H1 (cell line): ENCODE results near the gene TAS1R3. TPM values are rescaled to one million over a fixed set of nuclear protein-coding genes. Genes with fewer than 3 reads are reported as not detected.

ENCODE experiments used
- CTCF ChIA-PET: fragments of 300-600 bp; sonication (Branson Sonifier 250); formaldehyde crosslinking; loops from one replicate; lab custom pipeline; 2021; ENCODE audit not compliant: partially characterized antibody; lab: Charles Lee
- POLR2A ChIA-PET: fragments of 300-600 bp; sonication (Branson Sonifier 250); formaldehyde crosslinking; loops from one replicate; lab custom pipeline; 2021; ENCODE audit warnings: inconsistent platforms; ENCODE audit not compliant: partially characterized antibody; lab: Charles Lee
- DNase-seq, 2 experiments: peaks; one replicate each; pipeline versions ENCODE4 v3.0.0 to v3.0.0-alpha.2; 2010 to 2022; ENCODE audit warnings: low spot score in 2 of 2, low read depth in 1 of 2, mixed read lengths in 1 of 2
- FAIRE-seq: peaks from 2 replicates; lab custom pipeline; 2011; peaks lifted over from hg19 to GRCh38; lab: Jason Lieb, UNC
- H2AFZ ChIP-seq: 2 replicates; pipeline ENCODE4 v1.8.1; 2012; ENCODE audit warnings: low read length, inconsistent platforms
- H2AK5ac ChIP-seq: 2 replicates; pipeline ENCODE4 v1.6.1; 2013; ENCODE audit warnings: low read depth, low read length
- H2BK120ac ChIP-seq: replicated peaks from 2 replicates; pipeline ENCODE3; 2013; ENCODE audit warnings: low read depth, low read length, inconsistent platforms
- H2BK12ac ChIP-seq: 2 replicates; pipeline ENCODE4 v1.6.1; 2013; ENCODE audit warnings: low read depth, low read length
- H2BK15ac ChIP-seq: 2 replicates; pipeline ENCODE4 v1.6.1; 2013; ENCODE audit warnings: low read length
- H2BK20ac ChIP-seq: 2 replicates; pipeline ENCODE4 v1.6.1; 2013; ENCODE audit warnings: low read length
- H2BK5ac ChIP-seq: 2 replicates; pipeline ENCODE4 v1.6.1; 2013; ENCODE audit warnings: low read depth, low read length
- H3K14ac ChIP-seq: 2 replicates; pipeline ENCODE4 v1.6.1; 2013; ENCODE audit warnings: inconsistent platforms; ENCODE audit not compliant: insufficient read length
- H3K18ac ChIP-seq: 2 replicates; pipeline ENCODE4 v1.6.1; 2013; ENCODE audit warnings: low read length; ENCODE audit errors: extremely low read depth
- H3K23ac ChIP-seq: 2 replicates; pipeline ENCODE4 v1.6.1; 2013; ENCODE audit warnings: inconsistent platforms; ENCODE audit not compliant: insufficient read length
- H3K23me2 ChIP-seq: 2 replicates; pipeline ENCODE4 v1.6.1; 2013; ENCODE audit warnings: low read depth, low read length
- H3K27ac ChIP-seq: 2 replicates; pipeline ENCODE4 v1.6.1; 2011; ENCODE audit warnings: low read depth, low read length, inconsistent platforms
- H3K27me3 ChIP-seq, 4 experiments: replicated peaks in 1 of 4; 1 replicate in 1 of 4; 2 replicates in 3 of 4; pipeline versions ENCODE4 v1.6.1 to v1.8.1; 2011 to 2013; ENCODE audit warnings: low read length in 3 of 4, mild to moderate bottlenecking in 3 of 4, inconsistent platforms in 2 of 4, mixed read lengths in 2 of 4, moderate library complexity in 1 of 4; ENCODE audit not compliant: control insufficient read depth in 3 of 4, insufficient read depth in 3 of 4; ENCODE audit errors: extremely low read depth in 1 of 4
- H3K36me3 ChIP-seq, 4 experiments: 2 replicates each; pipeline versions ENCODE4 v1.6.1 to v1.8.1; 2011 to 2013; ENCODE audit warnings: mild to moderate bottlenecking in 4 of 4, low read length in 3 of 4, moderate library complexity in 2 of 4, control low read depth in 1 of 4, inconsistent platforms in 1 of 4; ENCODE audit not compliant: insufficient read depth in 4 of 4, control insufficient read depth in 2 of 4
- H3K4ac ChIP-seq: replicated peaks from 2 replicates; pipeline ENCODE3; 2013; ENCODE audit warnings: low read length, low read depth, mixed read lengths, inconsistent platforms; ENCODE audit not compliant: insufficient read length
- H3K4me1 ChIP-seq, 4 experiments: replicated peaks in 1 of 4; 1 replicate in 1 of 4; 2 replicates in 3 of 4; pipeline versions ENCODE4 v1.6.1 to v1.8.1; 2011 to 2013; ENCODE audit warnings: low read length in 3 of 4, inconsistent platforms in 2 of 4, mixed read lengths in 1 of 4; ENCODE audit not compliant: insufficient read depth in 4 of 4, control insufficient read depth in 3 of 4
- H3K4me2 ChIP-seq, 2 experiments: 2 replicates each; pipeline versions ENCODE4 v1.6.1 to v1.8.1; 2011 to 2013; ENCODE audit warnings: low read depth in 2 of 2, low read length in 2 of 2, control low read depth in 1 of 2, inconsistent platforms in 1 of 2, mild to moderate bottlenecking in 1 of 2; ENCODE audit not compliant: insufficient read depth in 1 of 2
- H3K4me3 ChIP-seq, 4 experiments: fragments of 200-600, 300-600 bp in 1 of 4; sonication (generic), shearing (Covaris generic), sonication (Bioruptor Twin) in 1 of 4; 2 replicates each; pipeline versions ENCODE4 v1.5.1 to v1.8.1; 2011 to 2016; ENCODE audit warnings: low read length in 4 of 4, low read depth in 3 of 4, control low read depth in 2 of 4, inconsistent platforms in 2 of 4, mild to moderate bottlenecking in 2 of 4, mixed read lengths in 1 of 4, moderate library complexity in 1 of 4; ENCODE audit not compliant: insufficient read depth in 2 of 4; ENCODE audit errors: extremely low read depth in 1 of 4
- H3K56ac ChIP-seq: replicated peaks from 2 replicates; pipeline ENCODE3; 2013; ENCODE audit warnings: low read depth, mild to moderate bottlenecking, mixed read lengths, low read length, inconsistent platforms; ENCODE audit not compliant: insufficient read length
- H3K79me1 ChIP-seq: 2 replicates; pipeline ENCODE4 v1.6.1; 2013; ENCODE audit warnings: low read depth, low read length, control low read depth
- H3K79me2 ChIP-seq, 2 experiments: 2 replicates each; pipeline versions ENCODE4 v1.6.1 to v1.8.1; 2012 to 2013; ENCODE audit warnings: low read length in 2 of 2, mild to moderate bottlenecking in 2 of 2, inconsistent platforms in 1 of 2; ENCODE audit not compliant: insufficient read depth in 2 of 2, control insufficient read depth in 1 of 2
- H3K9ac ChIP-seq, 4 experiments: replicated peaks in 1 of 4; 1 replicate in 1 of 4; 2 replicates in 3 of 4; pipeline versions ENCODE4 v1.6.1 to v1.8.1; 2011 to 2013; ENCODE audit warnings: low read depth in 3 of 4, low read length in 3 of 4, control low read depth in 2 of 4, mild to moderate bottlenecking in 2 of 4, moderate library complexity in 2 of 4, inconsistent platforms in 1 of 4; ENCODE audit errors: extremely low read depth in 1 of 4
- H3K9me3 ChIP-seq, 2 experiments: 2 replicates each; pipeline versions ENCODE4 v1.6.1 to v1.8.1; 2012 to 2013; ENCODE audit warnings: mild to moderate bottlenecking in 2 of 2, moderate library complexity in 2 of 2, control low read depth in 1 of 2, inconsistent platforms in 1 of 2, low read depth in 1 of 2, low read length in 1 of 2, mixed read lengths in 1 of 2; ENCODE audit not compliant: insufficient read depth in 2 of 2
- H4K20me1 ChIP-seq, 2 experiments: replicated peaks in 1 of 2; 2 replicates each; pipeline versions ENCODE3 to v1.8.1; 2011 to 2013; ENCODE audit warnings: inconsistent platforms in 2 of 2, low read length in 2 of 2, mild to moderate bottlenecking in 1 of 2; ENCODE audit not compliant: insufficient read depth in 2 of 2, control insufficient read depth in 1 of 2
- H4K5ac ChIP-seq: 2 replicates; pipeline ENCODE4 v1.6.1; 2013; ENCODE audit warnings: low read length, low read depth, mixed read lengths, inconsistent platforms; ENCODE audit not compliant: insufficient read length
- H4K8ac ChIP-seq: 2 replicates; pipeline ENCODE4 v1.8.0; 2013; ENCODE audit warnings: mild to moderate bottlenecking, moderate library complexity, low read length, inconsistent platforms; ENCODE audit not compliant: insufficient read depth; ENCODE audit errors: extremely low read depth
- H4K91ac ChIP-seq: replicated peaks from 2 replicates; pipeline ENCODE3; 2013; ENCODE audit warnings: low read length, mixed read lengths, inconsistent platforms; ENCODE audit not compliant: insufficient read length
- CBX5 ChIP-seq: fragments of 300-800, 300-1000 bp; sonication (generic); IDR thresholded peaks from 2 replicates; pipeline ENCODE4 v1.7.1; 2016; ENCODE audit warnings: antibody characterized with exemption, low read length, low read depth
- CHD2 ChIP-seq: IDR thresholded peaks from 2 replicates; pipeline ENCODE4 v1.6.1; 2012; ENCODE audit warnings: low read length, improper control_type of control experiment
- E2F6 ChIP-seq: IDR thresholded peaks from 2 replicates; pipeline ENCODE4 v1.6.1; 2012; ENCODE audit warnings: inconsistent platforms
- FOSL1 ChIP-seq: IDR thresholded peaks from 2 replicates; pipeline ENCODE4 v1.6.1; 2011; ENCODE audit warnings: mild to moderate bottlenecking, low read depth, low read length, moderate library complexity; ENCODE audit not compliant: insufficient read depth
- JUN ChIP-seq: IDR thresholded peaks from 2 replicates; pipeline ENCODE4 v1.6.1; 2011; ENCODE audit warnings: low read depth, mild to moderate bottlenecking, improper control_type of control experiment, low read length
- KDM1A ChIP-seq: fragments of 200-600, 300-600 bp; sonication (generic); IDR thresholded peaks from 2 replicates; pipeline ENCODE4 v1.7.1; 2016; ENCODE audit warnings: mild to moderate bottlenecking, low read length, borderline replicate concordance
- SUZ12 ChIP-seq: fragments of 200-600 bp; sonication (generic); IDR thresholded peaks from 2 replicates; pipeline ENCODE4 v1.6.1; 2012; ENCODE audit warnings: mild to moderate bottlenecking, inconsistent platforms, low read length, moderate library complexity, mixed read lengths
- TAF1 ChIP-seq: IDR thresholded peaks from 2 replicates; pipeline ENCODE4 v1.6.1; 2011; ENCODE audit warnings: mild to moderate bottlenecking, low read depth, low read length
- YY1 ChIP-seq: IDR thresholded peaks from 2 replicates; pipeline ENCODE4 v1.6.1; 2011; ENCODE audit warnings: low read depth, mild to moderate bottlenecking, low read length
- ZNF274 ChIP-seq: IDR thresholded peaks from 2 replicates; pipeline ENCODE4 v1.7.0; 2012; ENCODE audit warnings: low read length, borderline replicate concordance; ENCODE audit errors: extremely low read depth
- WGBS, 2 experiments: shearing (Covaris generic) in 1 of 2; methylation state at CpG; one replicate each; pipeline versions ENCODE4 v1.1.6 to v1.1.7; 2013 to 2015; ENCODE audit warnings: low lambda C conversion rate in 2 of 2, mixed read lengths in 2 of 2, inconsistent platforms in 1 of 2, low coverage in 1 of 2, missing lambda C conversion rate in 1 of 2; ENCODE audit not compliant: insufficient replicate concordance in 2 of 2, insufficient coverage in 1 of 2, insufficient read length in 1 of 2; ENCODE audit errors: extremely low coverage in 1 of 2, missing lambda C conversion rate in 1 of 2; 5-methylcytosine and 5-hydroxymethylcytosine counted together
- polyA plus RNA-seq, 7 experiments: library from polyadenylated mRNA; depleted of rRNA in 3 of 7; stranded (reverse) in 5 of 7; unstranded in 2 of 7; fragments of >200 nt in 5 of 7; fragments of 200-250 nt in 2 of 7; gene quantifications; 1 replicate in 5 of 7; 2 replicates in 1 of 7; 4 replicates in 1 of 7; pipeline versions ENCODE4 v1.2.1 to v1.2.3, GENCODE V29; 2011 to 2013; ENCODE audit warnings: missing spikeins in 2 of 7, mixed read lengths in 2 of 7
- total RNA-seq: library from RNA; stranded (reverse); fragmentation: NEBNext Ultra II Directional; extraction: Animal tissue kit (Norgen Biotek cat#: 25700); gene quantifications from 2 replicates; pipeline ENCODE4 v1.2.1, GENCODE V29; 2021

Gene TAS1R3
- total and polyA plus RNA-seq, 2 of the 8 experiments (the other 6 are each of a cell fraction or from before 2014, with no cell fraction given), result 0.03 to 0.19 TPM

GRCh38 chr1:1309251-1310108 lies 21.6 kb upstream of the TAS1R3 start:
- peaks cover 21% of the 10 kb centered on the region; the same call in 1 of the 2 replicates for H3K23me2 ChIP-seq
- peak overlapping the region in 3 of 4 experiments; percentile 51 to 71 (median 70); a peak in 5 of 7 replicates for H3K9ac ChIP-seq
- H2AFZ ChIP-seq, result no peak overlapping the region
- H3K56ac ChIP-seq, result no peak overlapping the region
- peaks cover 0 to 6% of the 10 kb centered on the region in 2 experiments; a peak in 1 of 4 replicates for H3K79me2 ChIP-seq
- no peaks in the 10 kb centered on the region for H3K9me3 ChIP-seq
- ChIA-PET CTCF (interaction anchor here (0.8 to 1.5 kb wide), 7 partner anchors 9 to 96 kb away, joined by 3 to 8 read pairs (median 3); no protein-coding TSS in a partner anchor), POLR2A (interaction anchor here (0.8 to 10.1 kb wide), 18 partner anchors 9 to 254 kb away, joined by 3 to 134 read pairs (median 4); partner anchors contain the start of genes CCNL2 and TAS1R3)
- H3K4me2 ChIP-seq, result peak overlapping the region; percentile 66 to 78
- 38% methylated on average over 41 of the region's 57 CpGs; no CpG with 5 or more reads in 1 of the 2 experiments for WGBS, 2 experiments
- no peak overlapping the region for H2BK5ac ChIP-seq
- H3K14ac ChIP-seq, result no peak overlapping the region
- no peak overlapping the region for H2AK5ac ChIP-seq
- DNase-seq (no peak), FAIRE-seq (no peak)
- H3K23ac ChIP-seq, result no peak overlapping the region
- H3K4ac ChIP-seq, result peak overlapping the region; percentile 69
- no peak overlapping the region for H2BK20ac ChIP-seq
- H4K8ac ChIP-seq, result peak overlapping the region; percentile 14
- H2BK120ac ChIP-seq, result no peak overlapping the region
- H2BK15ac ChIP-seq, result no peak overlapping the region
- H2BK12ac ChIP-seq, result 0 out of 2 replicates have a peak overlapping the region, but pooled peaks have one; percentile 75
- no peak overlapping the region; the same call in 1 of the 2 replicates for H3K27ac ChIP-seq
- H4K20me1 ChIP-seq, result peaks cover 5 to 26% of the 10 kb centered on the region in 2 experiments
- peaks cover 14 to 38% (median 31%) of the 10 kb centered on the region in 4 experiments for H3K36me3 ChIP-seq
- no peak overlapping the region for H4K91ac ChIP-seq
- H3K4me3 ChIP-seq, result peak overlapping the region; percentile 77 to 98 (median 87)
- peaks cover 0 to 4% (median 1%) of the 10 kb centered on the region in 4 experiments; a peak in 1 of 7 replicates for H3K27me3 ChIP-seq
- no peak overlapping the region for H3K18ac ChIP-seq
- H3K4me1 ChIP-seq, result peaks cover 0 to 38% (median 28%) of the 10 kb centered on the region in 4 experiments; a peak in 6 of 7 replicates
- peak overlapping the region; percentile 52 for H4K5ac ChIP-seq
- H3K79me1 ChIP-seq, result peaks cover 4% of the 10 kb centered on the region
- TF ChIP-seq CBX5, result no peak
- TF ChIP-seq ZNF274, result no peak
- TF ChIP-seq JUN, result no peak
- TF ChIP-seq CHD2, result no peak
- no peak for TF ChIP-seq SUZ12
- TF ChIP-seq TAF1, result no peak
- no peak for TF ChIP-seq E2F6
- no peak for TF ChIP-seq FOSL1
- no peak for TF ChIP-seq KDM1A
- TF ChIP-seq YY1, result no peak
